GM19025 (cell line): Measurements from ENCODE around the gene DSCAM.
"Not testable (repeated sequence)": the region's sequence is repeated elsewhere in the genome, so short reads cannot be mapped to it uniquely, and the experiment has no call there.

Experiments used
- ATAC-seq: cut with Tn5 transposase; IDR thresholded peaks from one replicate; pipeline ENCODE4 v1.9.1; 2021; ENCODE audit warnings: mild to moderate bottlenecking, low read depth, moderate library complexity; ENCODE audit not compliant: unreplicated experiment

The DSCAM gene

GRCh38 chr21:40041446-40041845 is 805.5 kb downstream of the DSCAM start:
- no peak for ATAC-seq

DNA sequence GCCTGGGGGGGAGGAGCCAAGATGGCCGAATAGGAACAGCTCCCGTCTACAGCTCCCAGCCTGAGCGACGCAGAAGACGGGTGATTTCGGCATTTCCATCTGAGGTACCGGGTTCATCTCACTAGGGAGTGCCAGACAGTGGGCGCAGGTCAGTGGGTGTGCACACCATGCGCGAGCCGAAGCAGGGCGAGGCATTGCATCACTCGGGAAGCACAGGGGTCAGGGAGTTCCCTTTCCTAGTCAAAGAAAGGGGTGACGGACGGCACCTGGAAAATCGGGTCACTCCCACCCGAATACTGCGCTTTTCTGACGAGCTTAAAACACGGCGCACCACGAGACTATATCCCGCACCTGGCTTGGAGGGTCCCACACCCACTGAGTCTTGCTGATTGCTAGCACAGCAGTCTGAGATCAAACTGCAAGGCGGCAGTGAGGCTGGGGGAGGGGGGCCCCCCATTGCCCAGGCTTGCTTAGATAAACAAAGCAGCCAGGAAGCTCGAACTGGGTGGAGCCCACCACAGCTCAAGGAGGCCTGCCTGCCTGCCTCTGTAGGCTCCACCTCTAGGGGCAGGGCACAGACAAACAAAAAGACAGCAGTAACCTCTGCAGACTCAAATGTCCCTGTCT is 813.7 kb downstream of the DSCAM start:
- not testable (repeated sequence) for ATAC-seq

DNA sequence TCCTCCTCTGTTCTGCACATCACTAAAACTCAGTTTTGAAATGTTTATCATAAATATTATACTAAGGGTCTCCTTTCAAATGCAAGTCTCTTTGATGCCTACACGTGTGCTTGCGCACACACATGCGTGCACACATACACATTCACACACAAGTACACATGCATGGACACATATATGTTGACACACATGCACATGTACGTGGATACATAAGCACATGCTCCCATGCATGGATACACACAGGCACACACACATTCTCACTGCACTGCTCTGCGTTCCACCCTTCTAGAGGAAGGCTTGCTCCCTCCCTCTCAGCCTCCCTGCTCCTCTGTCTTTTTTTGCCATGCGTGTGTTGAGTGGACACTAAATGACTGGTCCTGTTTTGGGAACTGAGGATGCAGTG is 817.1 kb downstream of the DSCAM start:
- ATAC-seq, result no peak

DNA sequence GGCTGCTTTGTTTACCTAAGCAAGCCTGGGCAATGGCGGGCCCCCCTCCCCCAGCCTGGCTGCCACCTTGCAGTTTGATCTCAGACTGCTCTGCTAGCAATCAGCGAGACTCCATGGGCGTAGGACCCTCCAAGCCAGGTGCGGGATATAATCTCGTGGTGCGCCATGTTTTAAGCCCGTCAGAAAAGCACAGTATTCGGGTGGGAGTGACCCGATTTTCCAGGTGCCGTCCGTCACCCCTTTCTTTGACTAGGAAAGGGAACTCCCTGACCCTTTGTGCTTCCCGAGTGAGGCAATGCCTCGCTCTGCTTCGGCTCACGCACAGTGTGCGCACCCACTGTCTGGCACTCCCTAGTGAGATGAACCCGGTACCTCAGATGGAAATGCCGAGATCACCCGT is 818.6 kb downstream of the DSCAM start:
- not testable (repeated sequence) for ATAC-seq

GRCh38 chr21:40021558-40022351 is 825.2 kb downstream of the DSCAM start:
- ATAC-seq, result no peak

- ATAC-seq, result no peak
Measured at GRCh38 chr21:40020651-40021050, 826.3 kb downstream of the DSCAM start.

DNA sequence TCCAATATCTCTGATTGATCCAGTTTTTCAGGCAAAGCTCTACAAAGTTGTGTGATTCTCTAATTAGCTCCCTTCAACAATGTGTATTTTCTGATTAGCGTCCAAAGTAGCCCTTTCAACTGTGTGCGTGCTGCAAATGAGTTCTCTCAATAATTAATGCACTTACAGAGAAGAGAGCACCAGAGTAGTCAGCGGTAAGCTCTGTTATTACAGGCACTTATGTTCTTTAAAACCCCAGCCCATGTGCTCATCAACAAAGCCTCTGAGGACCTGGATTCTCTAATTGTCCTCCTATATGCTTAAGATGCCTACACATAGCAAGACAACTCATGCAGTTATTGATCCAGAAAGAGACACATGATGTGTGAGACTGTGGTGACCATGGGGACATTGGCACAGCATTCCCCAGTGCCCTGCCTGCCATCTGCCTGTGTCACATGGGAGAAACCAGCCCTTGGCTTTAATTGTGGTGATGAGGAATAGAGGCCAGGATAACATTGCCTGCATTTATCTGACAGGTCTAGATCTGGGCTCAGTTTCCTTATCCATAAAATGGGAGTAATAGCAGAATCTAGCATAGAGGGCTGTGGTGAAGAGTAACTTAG is 828.0 kb downstream of the DSCAM start:
- ATAC-seq, result no peak

- no peak for ATAC-seq
Measured at GRCh38 chr21:40016667-40017066, 830.3 kb downstream of the DSCAM start.

GRCh38 chr21:40016234-40016633 is 830.7 kb downstream of the DSCAM start:
- no peak for ATAC-seq

DNA sequence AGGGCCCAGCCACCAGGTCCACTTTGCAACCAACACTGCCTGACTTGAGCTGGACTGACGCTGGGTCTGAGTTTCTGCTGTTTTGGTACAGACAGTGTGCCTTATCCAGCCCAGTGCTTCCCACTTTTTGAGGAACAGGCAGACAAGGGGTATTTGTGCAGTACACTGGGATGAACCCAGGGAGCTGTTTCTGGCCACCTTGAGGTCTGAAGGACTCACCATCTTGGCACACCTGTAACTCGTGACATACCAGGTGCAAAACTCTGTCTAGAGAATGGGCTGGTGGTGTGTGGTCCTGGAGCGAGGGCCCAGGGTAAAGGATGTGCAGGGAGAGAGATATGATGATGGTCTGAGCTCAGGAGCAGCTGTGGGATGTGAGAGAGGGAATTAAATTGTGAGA is 831.1 kb downstream of the DSCAM start:
- ATAC-seq, result no peak

- ATAC-seq, result no peak
Measured at GRCh38 chr21:40014394-40014793, 832.6 kb downstream of the DSCAM start.

DNA sequence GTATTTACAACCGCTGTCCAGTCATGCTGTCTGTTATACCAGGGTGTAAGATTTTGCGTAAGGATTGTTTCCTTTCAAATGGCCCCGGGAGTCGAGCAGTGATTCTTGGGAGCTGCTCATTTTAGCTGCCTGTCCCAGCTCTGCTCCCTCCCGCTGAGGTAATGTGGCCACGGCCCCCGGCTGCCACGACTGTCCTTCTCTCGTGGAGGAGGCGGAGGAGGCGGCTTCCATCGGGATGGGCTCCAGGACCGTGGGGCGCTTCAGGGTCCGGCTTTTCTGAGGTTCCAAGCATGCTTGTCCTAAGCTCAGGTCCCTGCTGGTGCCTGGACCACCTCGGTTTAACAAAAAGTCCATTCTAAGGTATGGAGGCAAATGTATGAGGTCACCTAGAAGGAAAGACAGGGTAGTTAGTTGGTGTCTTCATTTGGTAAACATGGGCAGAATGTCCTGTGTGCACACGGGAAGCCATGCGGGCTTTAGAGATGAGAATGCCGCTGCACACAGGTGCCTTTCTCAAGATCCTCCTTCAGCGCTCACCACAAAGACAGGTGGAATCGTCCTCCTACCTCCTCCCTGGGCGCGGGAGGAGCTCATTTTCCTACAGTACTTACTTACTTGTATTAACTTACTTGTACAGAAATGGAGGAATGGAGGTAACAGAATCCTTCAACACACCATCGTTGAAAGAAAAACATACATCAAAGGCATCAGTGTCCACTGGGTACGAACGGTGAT is 833.8 kb downstream of the DSCAM start:
- no peak for ATAC-seq

DNA sequence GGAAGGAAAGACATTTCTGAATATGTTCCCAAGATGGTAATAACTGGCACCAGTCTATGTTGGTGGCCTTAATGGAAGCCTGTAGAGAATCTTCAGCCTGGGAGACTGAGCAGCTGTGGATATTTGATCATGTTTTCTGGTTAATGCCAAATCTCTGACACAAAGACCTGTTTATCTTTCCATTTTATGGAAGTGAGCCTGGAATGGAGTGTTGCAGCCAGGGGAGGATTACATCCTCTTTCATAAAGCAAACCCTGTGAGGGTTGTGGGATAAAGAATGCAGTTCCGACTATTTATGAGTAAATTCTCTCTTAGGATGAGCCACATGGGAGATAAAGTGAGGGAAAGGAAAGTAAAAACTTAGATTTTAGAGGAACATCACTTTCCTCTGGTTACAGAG is 835.6 kb downstream of the DSCAM start:
- no peak for ATAC-seq

GRCh38 chr21:40002978-40003377 is 844.0 kb downstream of the DSCAM start:
- ATAC-seq, result no peak

GRCh38 chr21:39984286-39984991 is 862.5 kb downstream of the DSCAM start:
- no peak for ATAC-seq

DNA sequence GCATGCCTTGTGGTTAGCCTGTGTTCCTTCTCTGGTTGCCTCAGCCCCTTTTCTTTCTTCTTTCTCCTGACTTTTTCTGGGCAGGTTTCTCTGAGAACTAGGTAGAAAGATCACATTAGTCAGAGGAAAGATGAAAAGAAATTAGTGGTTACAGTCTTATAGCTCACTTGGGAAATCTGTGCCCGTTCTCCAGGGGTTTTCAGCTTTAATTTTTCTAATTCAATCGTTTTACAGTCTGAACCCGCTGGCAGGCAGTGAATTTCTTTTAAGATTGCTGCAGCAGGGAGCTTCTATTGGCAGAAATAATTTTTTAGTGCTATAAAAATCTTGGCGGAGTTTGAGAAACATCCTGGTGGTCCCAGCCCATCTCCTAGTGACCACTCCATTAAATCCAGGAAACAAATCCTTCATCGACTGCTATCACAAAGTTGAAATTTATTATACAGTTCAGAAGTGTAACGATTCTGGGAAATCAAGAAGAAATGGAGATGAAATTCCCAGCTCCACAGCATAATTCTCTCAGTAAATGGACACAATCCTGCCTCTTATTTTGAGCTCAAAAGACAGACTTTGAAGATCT is 866.6 kb downstream of the DSCAM start:
- no peak for ATAC-seq

DNA sequence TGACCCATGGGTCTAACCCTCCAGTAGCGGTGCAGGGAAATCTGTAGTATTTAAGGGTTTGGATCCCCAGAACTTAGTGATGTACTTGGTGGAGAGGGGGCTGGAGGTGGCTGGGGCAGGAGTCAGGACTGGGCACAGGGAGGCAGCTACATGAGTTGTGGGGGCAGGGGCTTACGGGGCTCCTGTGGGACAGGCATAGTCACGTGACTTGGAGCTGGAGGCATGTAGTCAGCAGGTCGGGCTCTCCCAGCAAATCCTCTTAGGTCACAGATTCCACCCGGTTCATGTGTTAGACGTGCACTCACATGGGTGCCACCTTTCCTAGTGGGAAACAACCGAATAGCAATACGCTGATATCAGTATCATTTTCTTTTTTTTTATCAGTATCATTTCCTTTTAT is 867.6 kb downstream of the DSCAM start:
- no peak for ATAC-seq

- no peak for ATAC-seq
Measured at GRCh38 chr21:39976800-39977199, 870.2 kb downstream of the DSCAM start.

GRCh38 chr21:39972976-39973770 is 873.8 kb downstream of the DSCAM start:
- ATAC-seq, result no peak
